ENCODE results near the gene ZPR1.
"Not testable (repeated sequence)": the region's sequence is repeated elsewhere in the genome, so short reads cannot be mapped to it uniquely, and the experiment has no call there.

The ZPR1 gene, protein sequence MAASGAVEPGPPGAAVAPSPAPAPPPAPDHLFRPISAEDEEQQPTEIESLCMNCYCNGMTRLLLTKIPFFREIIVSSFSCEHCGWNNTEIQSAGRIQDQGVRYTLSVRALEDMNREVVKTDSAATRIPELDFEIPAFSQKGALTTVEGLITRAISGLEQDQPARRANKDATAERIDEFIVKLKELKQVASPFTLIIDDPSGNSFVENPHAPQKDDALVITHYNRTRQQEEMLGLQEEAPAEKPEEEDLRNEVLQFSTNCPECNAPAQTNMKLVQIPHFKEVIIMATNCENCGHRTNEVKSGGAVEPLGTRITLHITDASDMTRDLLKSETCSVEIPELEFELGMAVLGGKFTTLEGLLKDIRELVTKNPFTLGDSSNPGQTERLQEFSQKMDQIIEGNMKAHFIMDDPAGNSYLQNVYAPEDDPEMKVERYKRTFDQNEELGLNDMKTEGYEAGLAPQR

DNA sequence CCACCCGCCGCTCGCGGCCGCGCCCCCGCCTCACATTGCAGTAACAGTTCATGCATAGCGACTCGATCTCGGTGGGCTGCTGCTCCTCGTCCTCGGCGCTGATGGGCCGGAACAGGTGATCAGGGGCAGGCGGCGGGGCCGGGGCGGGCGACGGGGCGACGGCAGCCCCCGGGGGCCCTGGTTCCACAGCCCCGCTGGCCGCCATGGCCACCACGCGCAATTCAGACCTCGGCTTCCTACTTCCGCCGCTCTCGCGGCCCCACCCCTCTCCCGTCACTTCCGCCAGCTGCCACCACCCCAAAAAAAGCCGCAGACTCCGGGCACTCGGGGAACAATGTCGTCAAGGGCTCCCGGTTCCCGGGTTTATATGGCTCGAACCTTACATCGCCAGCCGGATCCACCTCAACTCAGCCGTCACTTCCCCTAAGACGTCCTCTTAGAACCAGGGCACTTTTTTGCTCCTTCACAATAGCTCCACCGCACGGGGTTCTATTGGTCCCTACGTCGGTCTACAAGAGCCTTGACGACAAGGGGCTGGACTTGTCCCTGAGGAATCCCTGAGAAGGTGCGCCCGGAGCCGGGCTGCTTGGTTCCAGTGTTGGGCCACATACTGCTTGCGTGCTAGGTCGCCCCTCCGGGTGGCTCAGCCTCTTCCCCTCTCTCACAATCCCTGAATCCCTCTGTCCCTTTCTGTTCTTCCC lies at the start of gene ZPR1:
ZPR1 (minus strand) TSS at position 238 of the 701 bp plus-strand sequence; CDS start at position 205, 33 bp downstream.
- peak; percentile 86 to 88 for DNase-seq

DNA sequence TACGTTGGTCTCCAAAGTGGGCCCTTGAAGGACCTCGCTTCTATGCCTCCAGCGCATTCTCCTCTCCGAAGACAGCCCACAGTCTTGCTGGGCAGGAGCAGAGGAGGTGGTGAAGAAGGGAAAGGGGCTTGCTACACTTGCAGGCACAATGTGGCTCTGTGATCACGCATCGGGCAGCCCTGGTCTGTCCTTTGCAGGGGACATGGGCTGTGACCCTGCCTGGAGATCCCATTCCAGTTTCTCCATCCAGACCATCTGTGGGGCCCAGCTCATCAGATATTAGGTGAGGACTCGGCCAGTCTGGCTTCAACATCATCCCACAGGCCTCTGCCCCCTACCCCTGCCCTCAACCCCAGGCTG lies 48.8 kb upstream of the ZPR1 start:
- DNase-seq: no peak

DNA sequence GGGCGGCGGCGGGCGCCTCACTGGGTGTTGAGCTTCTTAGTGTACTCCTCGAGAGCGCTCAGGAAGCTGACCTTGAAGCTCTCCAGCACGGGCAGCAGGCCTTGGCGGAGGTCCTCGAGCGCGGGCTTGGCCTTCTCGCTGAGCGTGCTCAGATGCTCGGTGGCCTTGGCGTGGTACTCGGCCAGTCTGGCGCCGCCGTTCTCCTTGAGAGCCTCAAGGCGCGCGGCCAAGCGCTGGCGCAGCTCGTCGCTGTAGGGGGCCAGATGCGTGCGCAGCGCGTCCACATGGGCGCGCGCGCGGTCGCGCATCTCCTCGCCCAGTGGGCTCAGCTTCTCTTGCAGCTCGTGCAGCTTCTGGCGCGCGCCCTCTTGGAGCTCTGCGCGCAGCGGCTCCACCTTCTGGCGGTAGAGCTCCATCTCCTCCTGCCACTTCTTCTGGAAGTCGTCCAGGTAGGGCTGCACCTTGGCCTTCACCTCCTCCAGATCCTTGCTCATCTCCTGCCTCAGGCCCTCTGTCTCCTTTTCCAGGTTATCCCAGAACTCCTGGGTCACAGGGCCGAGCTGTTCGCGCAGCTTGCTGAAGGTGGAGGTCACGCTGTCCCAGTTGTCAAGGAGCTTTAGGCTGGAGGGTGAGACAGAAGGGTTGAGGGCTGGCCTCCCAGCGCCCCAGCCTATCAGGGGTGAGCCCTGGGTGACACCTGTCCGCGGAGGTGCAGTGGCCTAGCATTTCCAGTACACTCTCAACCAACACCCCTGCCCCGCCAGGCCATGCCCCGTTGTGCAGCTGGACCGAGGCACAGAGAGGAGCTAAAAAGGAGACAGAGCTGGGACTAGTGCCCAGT lies 48.2 kb upstream of the ZPR1 start:
- DNase-seq: peak; percentile 78 to 84

DNA sequence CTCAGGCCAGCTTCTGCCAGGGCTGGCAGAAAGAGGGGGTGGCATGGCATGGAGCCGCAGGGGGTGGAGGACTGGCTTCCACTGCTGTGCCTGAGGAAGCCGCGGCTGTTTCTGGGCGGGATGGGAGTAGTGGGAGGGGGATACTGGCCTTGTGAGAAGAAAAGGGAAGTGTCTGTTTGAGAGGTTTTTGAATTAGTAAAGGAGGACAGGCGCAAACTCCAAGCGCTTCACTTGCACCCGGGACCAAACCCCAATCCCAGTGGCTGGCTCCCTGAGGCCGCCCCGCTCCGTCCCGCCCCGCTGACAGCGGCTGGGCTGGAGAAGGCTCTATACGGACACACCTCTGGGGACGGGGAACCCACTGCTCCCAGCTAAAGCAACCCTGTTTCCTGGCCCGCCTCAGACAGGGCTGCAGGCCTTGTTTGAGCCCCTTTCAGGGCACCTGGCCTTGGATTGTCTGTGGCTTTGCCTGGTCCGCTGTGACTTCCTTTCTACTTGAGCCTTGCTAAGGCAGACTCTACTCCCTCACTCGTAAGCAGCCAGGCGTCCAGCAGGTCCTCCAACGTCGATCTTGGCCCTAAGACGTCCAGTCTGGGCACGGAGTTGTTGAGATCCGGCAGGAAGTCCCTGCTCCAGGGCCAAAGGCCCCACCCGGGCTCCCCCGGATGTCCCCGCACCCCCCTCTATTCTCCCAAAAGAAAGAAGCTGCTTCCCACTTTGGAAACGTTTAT lies 47.4 kb upstream of the ZPR1 start:
- DNase-seq: peak in 1 of 2 experiments; percentile 15

DNA sequence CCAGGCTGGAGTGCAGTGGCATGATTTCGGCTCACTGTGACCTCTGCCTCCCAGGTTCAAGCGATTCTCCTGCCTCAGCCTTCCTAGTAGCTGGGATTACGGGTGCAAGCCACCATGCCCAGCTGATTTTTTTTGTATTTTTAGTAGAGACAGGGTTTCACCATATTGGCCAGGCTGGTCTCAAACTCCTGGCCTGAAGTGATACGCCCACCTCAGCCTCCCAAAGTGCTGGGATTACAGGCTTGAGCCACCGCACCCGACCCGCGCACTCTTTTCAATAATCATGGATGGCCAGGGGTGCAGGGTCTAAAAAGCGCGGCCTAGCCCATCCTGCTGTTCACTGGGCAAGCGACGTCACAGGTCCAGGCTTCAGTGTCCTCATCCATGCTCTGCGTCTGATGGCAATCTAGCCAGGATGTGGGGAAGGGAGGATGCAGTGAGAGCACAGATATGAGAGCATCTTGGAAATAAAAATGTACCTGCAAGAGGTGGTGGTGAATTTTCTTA lies 46.8 kb upstream of the ZPR1 start:
- not testable (repeated sequence) for DNase-seq

DNA sequence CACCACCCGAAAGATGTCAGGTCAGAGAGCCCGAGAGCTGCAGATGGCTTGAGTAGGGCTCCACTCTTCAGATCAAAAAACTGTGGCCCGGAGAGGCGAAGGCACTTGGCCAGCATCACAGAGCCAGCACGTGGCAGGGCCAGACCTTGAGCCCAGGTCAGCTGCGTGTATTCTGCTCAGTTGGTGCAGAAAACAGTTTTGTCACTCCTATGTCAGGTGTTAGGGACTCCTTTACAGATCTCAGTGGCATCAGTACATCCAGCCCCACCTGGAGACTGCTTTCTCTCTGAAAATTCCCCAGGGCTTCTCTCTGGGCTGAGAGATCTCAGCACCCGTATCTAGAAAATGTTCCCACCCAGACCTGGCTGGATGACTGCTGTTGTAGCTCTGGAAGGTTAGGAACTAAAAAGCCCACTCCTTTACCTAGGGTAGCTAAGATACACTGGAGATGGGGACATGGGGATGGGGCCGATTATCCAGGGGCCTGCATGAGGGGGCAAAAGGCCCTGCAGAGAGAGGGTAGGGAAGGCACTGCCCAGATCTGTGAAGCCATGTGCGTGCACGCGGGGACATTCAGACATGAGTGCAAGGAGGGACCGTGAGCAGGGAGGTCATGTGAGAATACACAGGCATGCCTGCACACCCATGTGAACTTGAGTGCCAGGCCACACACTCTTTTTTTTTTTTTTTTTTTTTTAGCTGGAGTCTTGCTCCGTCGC lies 46.2 kb upstream of the ZPR1 start:
- no peak for DNase-seq

DNA sequence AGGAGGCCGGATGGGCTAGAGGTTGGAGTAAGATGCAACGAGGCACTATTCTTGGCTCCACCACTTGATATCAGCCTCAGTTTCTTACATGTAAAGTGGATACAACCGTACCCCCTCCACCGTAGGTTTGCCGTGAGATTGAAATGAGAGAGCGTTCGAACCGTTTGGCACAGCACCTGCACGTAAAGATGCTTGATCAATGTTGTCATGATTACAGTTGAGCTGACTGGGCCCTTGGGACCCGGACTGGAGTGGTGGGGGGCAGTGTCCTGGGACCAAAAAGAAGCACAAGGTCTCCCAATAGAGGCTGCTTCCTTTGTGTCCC lies 45.6 kb upstream of the ZPR1 start:
- no peak for DNase-seq

DNA sequence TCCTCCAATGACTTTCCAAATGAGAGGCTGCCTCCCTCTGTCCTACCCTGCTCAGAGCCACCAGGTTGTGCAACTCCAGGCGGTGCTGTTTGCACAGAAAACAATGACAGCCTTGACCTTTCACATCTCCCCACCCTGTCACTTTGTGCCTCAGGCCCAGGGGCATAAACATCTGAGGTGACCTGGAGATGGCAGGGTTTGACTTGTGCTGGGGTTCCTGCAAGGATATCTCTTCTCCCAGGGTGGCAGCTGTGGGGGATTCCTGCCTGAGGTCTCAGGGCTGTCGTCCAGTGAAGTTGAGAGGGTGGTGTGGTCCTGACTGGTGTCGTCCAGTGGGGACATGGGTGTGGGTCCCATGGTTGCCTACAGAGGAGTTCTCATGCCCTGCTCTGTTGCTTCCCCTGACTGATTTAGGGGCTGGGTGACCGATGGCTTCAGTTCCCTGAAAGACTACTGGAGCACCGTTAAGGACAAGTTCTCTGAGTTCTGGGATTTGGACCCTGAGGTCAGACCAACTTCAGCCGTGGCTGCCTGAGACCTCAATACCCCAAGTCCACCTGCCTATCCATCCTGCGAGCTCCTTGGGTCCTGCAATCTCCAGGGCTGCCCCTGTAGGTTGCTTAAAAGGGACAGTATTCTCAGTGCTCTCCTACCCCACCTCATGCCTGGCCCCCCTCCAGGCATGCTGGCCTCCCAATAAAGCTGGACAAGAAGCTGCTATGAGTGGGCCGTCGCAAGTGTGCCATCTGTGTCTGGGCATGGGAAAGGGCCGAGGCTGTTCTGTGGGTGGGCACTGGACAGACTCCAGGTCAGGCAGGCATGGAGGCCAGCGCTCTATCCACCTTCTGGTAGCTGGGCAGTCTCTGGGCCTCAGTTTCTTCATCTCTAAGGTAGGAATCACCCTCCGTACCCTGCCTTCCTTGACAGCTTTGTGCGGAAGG lies 44.8 kb upstream of the ZPR1 start:
- DNase-seq: no peak

DNA sequence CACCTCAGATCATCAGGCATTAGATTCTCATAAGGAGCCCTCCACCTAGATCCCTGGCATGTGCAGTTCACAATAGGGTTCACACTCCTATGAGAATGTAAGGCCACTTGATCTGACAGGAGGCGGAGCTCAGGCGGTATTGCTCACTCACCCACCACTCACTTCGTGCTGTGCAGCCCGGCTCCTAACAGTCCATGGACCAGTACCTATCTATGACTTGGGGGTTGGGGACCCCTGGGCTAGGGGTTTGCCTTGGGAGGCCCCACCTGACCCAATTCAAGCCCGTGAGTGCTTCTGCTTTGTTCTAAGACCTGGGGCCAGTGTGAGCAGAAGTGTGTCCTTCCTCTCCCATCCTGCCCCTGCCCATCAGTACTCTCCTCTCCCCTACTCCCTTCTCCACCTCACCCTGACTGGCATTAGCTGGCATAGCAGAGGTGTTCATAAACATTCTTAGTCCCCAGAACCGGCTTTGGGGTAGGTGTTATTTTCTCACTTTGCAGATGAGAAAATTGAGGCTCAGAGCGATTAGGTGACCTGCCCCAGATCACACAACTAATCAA lies 44.0 kb upstream of the ZPR1 start:
- DNase-seq: no peak

DNA sequence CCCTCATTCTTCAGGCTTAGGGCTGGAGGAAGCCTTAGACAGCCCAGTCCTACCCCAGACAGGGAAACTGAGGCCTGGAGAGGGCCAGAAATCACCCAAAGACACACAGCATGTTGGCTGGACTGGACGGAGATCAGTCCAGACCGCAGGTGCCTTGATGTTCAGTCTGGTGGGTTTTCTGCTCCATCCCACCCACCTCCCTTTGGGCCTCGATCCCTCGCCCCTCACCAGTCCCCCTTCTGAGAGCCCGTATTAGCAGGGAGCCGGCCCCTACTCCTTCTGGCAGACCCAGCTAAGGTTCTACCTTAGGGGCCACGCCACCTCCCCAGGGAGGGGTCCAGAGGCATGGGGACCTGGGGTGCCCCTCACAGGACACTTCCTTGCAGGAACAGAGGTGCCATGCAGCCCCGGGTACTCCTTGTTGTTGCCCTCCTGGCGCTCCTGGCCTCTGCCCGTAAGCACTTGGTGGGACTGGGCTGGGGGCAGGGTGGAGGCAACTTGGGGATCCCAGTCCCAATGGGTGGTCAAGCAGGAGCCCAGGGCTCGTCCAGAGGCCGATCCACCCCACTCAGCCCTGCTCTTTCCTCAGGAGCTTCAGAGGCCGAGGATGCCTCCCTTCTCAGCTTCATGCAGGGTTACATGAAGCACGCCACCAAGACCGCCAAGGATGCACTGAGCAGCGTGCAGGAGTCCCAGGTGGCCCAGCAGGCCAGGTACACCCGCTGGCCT lies 42.5 kb upstream of the ZPR1 start:
- no peak for DNase-seq

DNA sequence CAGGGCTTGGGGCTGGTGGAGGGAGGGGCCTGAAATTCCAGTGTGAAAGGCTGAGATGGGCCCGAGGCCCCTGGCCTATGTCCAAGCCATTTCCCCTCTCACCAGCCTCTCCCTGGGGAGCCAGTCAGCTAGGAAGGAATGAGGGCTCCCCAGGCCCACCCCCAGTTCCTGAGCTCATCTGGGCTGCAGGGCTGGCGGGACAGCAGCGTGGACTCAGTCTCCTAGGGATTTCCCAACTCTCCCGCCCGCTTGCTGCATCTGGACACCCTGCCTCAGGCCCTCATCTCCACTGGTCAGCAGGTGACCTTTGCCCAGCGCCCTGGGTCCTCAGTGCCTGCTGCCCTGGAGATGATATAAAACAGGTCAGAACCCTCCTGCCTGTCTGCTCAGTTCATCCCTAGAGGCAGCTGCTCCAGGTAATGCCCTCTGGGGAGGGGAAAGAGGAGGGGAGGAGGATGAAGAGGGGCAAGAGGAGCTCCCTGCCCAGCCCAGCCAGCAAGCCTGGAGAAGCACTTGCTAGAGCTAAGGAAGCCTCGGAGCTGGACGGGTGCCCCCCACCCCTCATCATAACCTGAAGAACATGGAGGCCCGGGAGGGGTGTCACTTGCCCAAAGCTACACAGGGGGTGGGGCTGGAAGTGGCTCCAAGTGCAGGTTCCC lies 41.8 kb upstream of the ZPR1 start, which contains the start of gene APOC3:
APOC3 (plus strand) TSS at position 383 of the 659 bp plus-strand sequence. CDS start 676 bp downstream, outside the sequence.
- no peak for DNase-seq

DNA sequence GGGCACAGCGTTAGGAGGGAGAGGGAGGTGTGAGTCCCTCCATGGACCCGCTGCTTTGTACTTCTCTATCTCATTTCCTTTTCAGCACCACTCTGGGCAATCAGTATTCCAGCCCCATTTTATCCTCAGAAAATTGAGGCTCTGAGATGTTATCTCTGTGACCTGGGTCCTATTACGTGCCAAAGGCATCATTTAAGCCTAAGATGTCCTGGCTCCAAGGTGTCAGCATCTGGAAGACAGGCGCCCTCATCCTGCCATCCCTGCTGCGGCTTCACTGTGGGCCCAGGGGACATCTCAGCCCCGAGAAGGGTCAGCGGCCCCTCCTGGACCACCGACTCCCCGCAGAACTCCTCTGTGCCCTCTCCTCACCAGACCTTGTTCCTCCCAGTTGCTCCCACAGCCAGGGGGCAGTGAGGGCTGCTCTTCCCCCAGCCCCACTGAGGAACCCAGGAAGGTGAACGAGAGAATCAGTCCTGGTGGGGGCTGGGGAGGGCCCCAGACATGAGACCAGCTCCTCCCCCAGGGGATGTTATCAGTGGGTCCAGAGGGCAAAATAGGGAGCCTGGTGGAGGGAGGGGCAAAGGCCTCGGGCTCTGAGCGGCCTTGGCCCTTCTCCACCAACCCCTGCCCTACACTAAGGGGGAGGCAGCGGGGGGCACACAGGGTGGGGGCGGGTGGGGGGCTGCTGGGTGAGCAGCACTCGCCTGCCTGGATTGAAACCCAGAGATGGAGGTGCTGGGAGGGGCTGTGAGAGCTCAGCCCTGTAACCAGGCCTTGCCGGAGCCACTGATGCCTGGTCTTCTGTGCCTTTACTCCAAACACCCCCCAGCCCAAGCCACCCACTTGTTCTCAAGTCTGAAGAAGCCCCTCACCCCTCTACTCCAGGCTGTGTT lies 41.1 kb upstream of the ZPR1 start:
- no peak for DNase-seq

DNA sequence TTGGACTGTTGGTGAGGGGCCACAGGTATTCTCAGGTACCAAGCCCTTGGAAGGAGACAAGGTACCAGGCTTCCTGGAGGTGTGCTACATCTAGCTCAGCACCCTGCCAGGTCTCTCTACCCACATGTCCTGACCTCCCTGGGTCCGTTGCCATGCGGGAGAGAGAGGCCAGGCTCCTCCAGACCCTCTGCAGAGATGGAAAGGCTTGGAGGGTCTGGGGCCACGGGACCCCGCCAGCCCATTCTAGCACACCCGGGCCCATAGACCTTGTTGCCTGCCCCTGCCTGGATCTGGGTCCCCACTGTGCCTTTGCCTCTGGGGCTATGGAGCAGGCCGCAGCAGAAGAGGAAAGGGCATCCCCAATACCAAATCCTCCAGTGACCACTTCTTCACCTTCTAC lies 39.6 kb upstream of the ZPR1 start:
- DNase-seq: no peak

DNA sequence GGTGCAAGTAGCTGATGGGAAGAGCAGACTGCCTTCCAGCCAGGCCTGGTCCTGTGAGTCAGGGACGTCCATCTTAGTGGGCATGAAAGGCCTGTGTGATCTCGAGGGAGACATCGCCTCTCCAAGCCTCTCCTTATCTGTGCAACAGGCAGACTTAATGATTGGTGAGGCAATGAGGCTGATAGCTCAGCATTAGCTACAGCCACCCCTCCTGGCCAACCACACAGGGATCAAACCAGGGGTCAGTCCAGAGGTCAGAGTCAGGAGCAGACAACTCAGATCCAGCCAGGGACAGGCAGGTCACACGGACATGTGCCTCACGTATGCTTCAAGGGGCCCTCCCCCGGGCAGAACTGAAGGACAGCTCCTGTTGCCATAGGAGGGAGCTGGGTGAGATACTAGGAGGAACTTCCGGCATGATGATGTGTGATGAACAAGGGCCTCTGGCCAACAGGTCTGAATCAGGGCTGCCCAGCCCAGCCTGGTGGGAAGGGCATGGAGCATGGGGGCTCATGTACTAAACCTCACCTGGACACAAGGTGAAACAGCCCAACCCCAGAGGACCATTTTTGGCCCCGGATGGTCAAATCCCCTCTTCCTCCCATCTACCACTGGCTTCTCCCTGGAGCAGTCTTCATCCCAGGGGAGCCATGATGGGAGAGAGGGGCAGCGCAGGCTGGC lies 39.1 kb upstream of the ZPR1 start:
- DNase-seq: no peak

DNA sequence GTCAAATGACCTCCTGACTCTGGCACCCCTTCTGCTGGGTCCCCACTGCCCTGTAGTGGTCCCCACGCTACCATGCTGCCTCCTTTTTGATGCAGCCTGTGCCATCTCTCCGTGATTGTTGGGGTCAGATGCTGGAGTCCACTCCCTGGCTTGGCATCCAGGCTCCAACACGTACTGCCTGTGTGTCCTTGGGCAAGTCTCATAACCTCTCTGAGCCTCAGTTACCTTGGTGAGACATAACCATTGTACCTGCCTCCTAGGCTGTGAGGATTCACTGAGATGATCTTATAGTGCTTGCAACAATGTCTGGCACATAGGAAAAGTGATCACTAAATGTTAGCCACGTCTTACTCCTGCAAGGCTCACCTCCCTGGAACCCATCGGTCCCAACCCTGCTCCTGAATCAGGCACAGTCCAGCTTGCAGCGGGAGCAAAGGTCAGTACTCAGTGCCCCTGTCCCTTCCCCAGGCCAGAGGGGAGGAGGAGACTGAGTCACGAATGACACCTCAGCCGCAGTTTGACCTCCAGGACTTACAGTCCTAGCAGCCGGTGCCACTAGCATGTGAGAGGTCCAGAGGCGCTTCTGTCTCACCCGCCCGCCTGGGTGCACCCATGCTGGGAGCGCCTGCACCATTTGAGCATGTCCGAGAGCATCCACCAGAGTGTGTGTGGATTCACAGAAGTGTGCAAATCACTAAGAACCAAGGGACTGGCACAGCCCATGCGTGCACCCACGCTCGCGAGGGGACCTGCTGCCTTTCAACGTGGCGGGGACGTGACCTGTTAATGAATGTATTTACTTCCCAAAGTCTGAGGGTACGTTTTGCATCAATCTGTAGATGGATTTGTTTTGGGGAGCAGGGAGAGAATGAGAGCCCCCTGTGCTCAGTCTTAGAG lies 38.3 kb upstream of the ZPR1 start:
- DNase-seq: no peak

DNA sequence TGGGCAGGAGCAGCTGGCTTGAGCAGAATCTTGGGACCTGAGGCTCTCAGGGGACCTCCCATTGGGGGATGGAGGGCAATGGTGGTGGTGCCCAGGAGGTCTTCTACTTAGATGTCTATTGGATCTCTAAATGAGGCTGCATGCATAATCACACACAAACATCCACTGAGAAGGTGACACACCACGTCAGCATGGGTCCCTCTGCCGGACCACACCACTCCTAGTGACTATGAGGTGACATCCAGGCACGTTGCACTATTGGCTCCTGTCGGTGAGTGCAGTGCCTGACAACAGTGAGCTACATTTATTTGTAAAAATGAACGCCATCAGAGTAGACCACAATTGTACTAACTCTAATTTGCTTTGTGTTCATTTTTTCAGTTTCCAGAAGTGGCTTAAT lies 37.6 kb upstream of the ZPR1 start:
- no peak for DNase-seq

All from activated CD4-positive, alpha-beta T cell treated with anti-CD3 and anti-CD28 coated beads, Interleukin-2, amount 50 U/mL, for 48 hours (primary cell).